ENCODE data around the gene OR2A2. TPM values are rescaled to one million over a fixed set of nuclear protein-coding genes. Genes with fewer than 3 reads are reported as not detected.

Gene OR2A2
- not detected in 3 replicates for total RNA-seq

GRCh38 chr7:144109283-144109682 lies at the start of gene OR2A2:
TSS of gene OR2A2 (plus strand) at chr7:144109583. CDS start at chr7:144109583, 0 bp downstream.
- no peak within 1 kb of the TSS for H3K4me3 Mint-ChIP-seq
- no peak for TF ChIP-seq CTCF (IDR thresholded peaks at IDR 0.05; ENCODE audit: unreplicated experiment)
- H3K27ac Mint-ChIP-seq: no peak within 1 kb of the TSS
- no peak for DNase-seq (ENCODE audit: low spot score in 2 of 2, unreplicated experiment in 2 of 2)
- no peaks in the 10 kb centered on the region for H3K36me3 Mint-ChIP-seq
- H3K4me1 Mint-ChIP-seq: no peaks in the 10 kb centered on the region
- peaks cover 13% of the 10 kb centered on the region for H3K27me3 Mint-ChIP-seq (ENCODE audit: low read depth)
- no peaks in the 10 kb centered on the region for H3K9me3 Mint-ChIP-seq

- H3K4me3 Mint-ChIP-seq: no peak overlapping the region
- H3K27ac Mint-ChIP-seq: no peak overlapping the region
- H3K4me1 Mint-ChIP-seq: peaks cover 5% of the 10 kb centered on the region
- peak; percentile 55 for TF ChIP-seq CTCF (IDR thresholded peaks at IDR 0.05; ENCODE audit: unreplicated experiment)
- peaks cover 5% of the 10 kb centered on the region for H3K9me3 Mint-ChIP-seq
- DNase-seq (ENCODE audit: low spot score in 2 of 2, unreplicated experiment in 2 of 2): no peak
- no peaks in the 10 kb centered on the region for H3K36me3 Mint-ChIP-seq
- peaks cover 4% of the 10 kb centered on the region for H3K27me3 Mint-ChIP-seq (ENCODE audit: low read depth)
These were observed 45.7 kb upstream of the OR2A2 start for GRCh38 chr7:144063710-144064109.

- H3K27ac Mint-ChIP-seq: no peak within 1 kb of the TSS
- no peak within 1 kb of the TSS for H3K4me3 Mint-ChIP-seq
- no peaks in the 10 kb centered on the region for H3K4me1 Mint-ChIP-seq
- no peaks in the 10 kb centered on the region for H3K36me3 Mint-ChIP-seq
- TF ChIP-seq CTCF (IDR thresholded peaks at IDR 0.05; ENCODE audit: unreplicated experiment): no peak
- H3K9me3 Mint-ChIP-seq: no peaks in the 10 kb centered on the region
- DNase-seq (ENCODE audit: low spot score in 2 of 2, unreplicated experiment in 2 of 2): no peak
- H3K27me3 Mint-ChIP-seq (ENCODE audit: low read depth): peaks cover 9% of the 10 kb centered on the region
These were observed 39.9 kb upstream of the OR2A2 start, which contains the start of gene OR2A25 for GRCh38 chr7:144069511-144069910. TSS of gene OR2A25 (plus strand) at chr7:144069811. CDS start at chr7:144074220, 4,409 bp downstream.

- Mint-ChIP-seq H3K27me3 (ENCODE audit: low read depth) (peaks cover 9% of the 10 kb centered on the region), H3K27ac (no peak overlapping the region), H3K9me3 (no peaks in the 10 kb centered on the region), H3K4me3 (no peak overlapping the region), H3K36me3 (no peaks in the 10 kb centered on the region), H3K4me1 (no peaks in the 10 kb centered on the region)
- TF ChIP-seq CTCF (IDR thresholded peaks at IDR 0.05; ENCODE audit: unreplicated experiment): no peak
- DNase-seq (ENCODE audit: low spot score in 2 of 2, unreplicated experiment in 2 of 2): no peak
These were observed 39.4 kb upstream of the OR2A2 start for GRCh38 chr7:144069953-144070352.

GRCh38 chr7:144074374-144074773 lies 35.0 kb upstream of the OR2A2 start:
- Mint-ChIP-seq H3K27ac (no peak overlapping the region), H3K27me3 (ENCODE audit: low read depth) (peaks cover 6% of the 10 kb centered on the region), H3K9me3 (no peaks in the 10 kb centered on the region), H3K36me3 (no peaks in the 10 kb centered on the region), H3K4me3 (no peak overlapping the region), H3K4me1 (no peaks in the 10 kb centered on the region)
- TF ChIP-seq CTCF (IDR thresholded peaks at IDR 0.05; ENCODE audit: unreplicated experiment): no peak
- no peak for DNase-seq (ENCODE audit: low spot score in 2 of 2, unreplicated experiment in 2 of 2)

- TF ChIP-seq CTCF (IDR thresholded peaks at IDR 0.05; ENCODE audit: unreplicated experiment): no peak
- H3K27me3 Mint-ChIP-seq (ENCODE audit: low read depth): peaks cover 5% of the 10 kb centered on the region
- H3K4me1 Mint-ChIP-seq: no peaks in the 10 kb centered on the region
These were observed 23.4 kb upstream of the OR2A2 start, which contains the start of gene OR2A12 for GRCh38 chr7:144085978-144086377. TSS of gene OR2A12 (plus strand) at chr7:144086278. CDS start at chr7:144095108, 8,830 bp downstream.

More at GRCh38 chr7:144085978-144086377, 23.4 kb upstream of the OR2A2 start, which contains the start of gene OR2A12:
- no peaks in the 10 kb centered on the region for H3K36me3 Mint-ChIP-seq
- no peak within 1 kb of the TSS for H3K27ac Mint-ChIP-seq
- no peak within 1 kb of the TSS for H3K4me3 Mint-ChIP-seq
- no peak for DNase-seq (ENCODE audit: low spot score in 2 of 2, unreplicated experiment in 2 of 2)
- H3K9me3 Mint-ChIP-seq: peaks cover 4% of the 10 kb centered on the region

All from mesothelial cell of epicardium (in vitro differentiated cells).